HepG2 (cell line): ENCODE results near the gene SCYGR6. TPM values are rescaled to one million over a fixed set of nuclear protein-coding genes. Genes with fewer than 3 reads are reported as not detected.

Experiments used
- ATAC-seq: fragments of 200-7000 bp; cut with Tn5 transposase; 3 replicates; pipeline ENCODE4 v1.9.1; 2020; ENCODE audit warnings: mild to moderate bottlenecking, moderate library complexity
- BruUV-seq: library from RNA; stranded (reverse); fragments of 400-500 nt; replicated peaks from 2 replicates; lab custom pipeline; 2021; lab: Mats Ljungman, UMichigan
- CTCF ChIA-PET: fragments of 300-600 bp; formaldehyde crosslinking; extraction: SDS; loops from one replicate; lab custom pipeline; 2021; ENCODE audit warnings: low total read pairs, inconsistent platforms, low intra/inter-chr PET ratio; lab: Yijun Ruan, JAX
- POLR2A ChIA-PET: fragments of 350-600 bp; sonication (Branson Sonifier 250); formaldehyde crosslinking; loops from one replicate; lab custom pipeline; 2020; ENCODE audit warnings: antibody characterized with exemption, inconsistent platforms; lab: Yijun Ruan, JAX
- DNase-seq: peaks from one replicate; pipeline ENCODE4 v3.0.0-alpha.2; 2015; ENCODE audit warnings: low spot score
- FAIRE-seq: peaks from 3 replicates; lab custom pipeline; 2011; peaks lifted over from hg19 to GRCh38; lab: Jason Lieb, UNC
- H2AFZ ChIP-seq: one replicate; pipeline ENCODE4 v1.6.1; 2011; ENCODE audit warnings: low read length, inconsistent platforms
- H3K27ac ChIP-seq: fragments of 300-600 bp; 3 replicates; pipeline ENCODE4 v1.8.0; 2011; ENCODE audit warnings: mixed run types, mild to moderate bottlenecking, mixed read lengths, low read length, inconsistent platforms; ENCODE audit not compliant: insufficient read depth; ENCODE audit errors: extremely low read length
- H3K27me3 ChIP-seq, 2 experiments: fragments of 200-600 bp in 1 of 2; 2 replicates in 1 of 2; 3 replicates in 1 of 2; pipeline versions ENCODE4 v1.6.0 to v1.8.0; 2011; ENCODE audit warnings: low read length in 2 of 2, mild to moderate bottlenecking in 2 of 2, moderate library complexity in 2 of 2, inconsistent platforms in 1 of 2; ENCODE audit not compliant: insufficient read depth in 2 of 2, control insufficient read depth in 1 of 2
- H3K36me3 ChIP-seq, 2 experiments: fragments of 200-600 bp in 1 of 2; replicated peaks in 1 of 2; 2 replicates in 1 of 2; 3 replicates in 1 of 2; pipeline versions ENCODE4 v1.5.1 to v1.8.0; 2011; ENCODE audit warnings: low read length in 2 of 2, inconsistent platforms in 1 of 2; ENCODE audit not compliant: insufficient read depth in 2 of 2, control insufficient read depth in 1 of 2
- H3K4me1 ChIP-seq: 2 replicates; pipeline ENCODE4 v1.5.1; 2012; ENCODE audit warnings: low read length, inconsistent platforms; ENCODE audit not compliant: insufficient read depth
- H3K4me2 ChIP-seq: 2 replicates; pipeline ENCODE4 v1.6.0; 2011; ENCODE audit warnings: low read depth, low read length, inconsistent platforms
- H3K4me3 ChIP-seq, 3 experiments: fragments of 200-600 bp in 1 of 3; sonication (generic), shearing (Covaris generic) in 1 of 3; replicated peaks in 1 of 3; 2 replicates each; pipeline ENCODE4 v1.5.1; 2011 to 2016; ENCODE audit warnings: low read length in 3 of 3, inconsistent platforms in 2 of 3, low read depth in 2 of 3, mild to moderate bottlenecking in 2 of 3, control low read depth in 1 of 3, mixed read lengths in 1 of 3; ENCODE audit not compliant: insufficient read depth in 1 of 3
- H3K79me2 ChIP-seq: one replicate; pipeline ENCODE4 v1.6.1; 2011; ENCODE audit warnings: low read length, inconsistent platforms; ENCODE audit not compliant: insufficient read depth
- H3K9ac ChIP-seq: 2 replicates; pipeline ENCODE4 v1.6.0; 2011; ENCODE audit warnings: mild to moderate bottlenecking, low read depth, low read length, inconsistent platforms; ENCODE audit not compliant: insufficient read depth
- H3K9me3 ChIP-seq: 2 replicates; pipeline ENCODE4 v1.5.1; 2012; ENCODE audit warnings: mild to moderate bottlenecking, low read length
- H4K20me1 ChIP-seq: 2 replicates; pipeline ENCODE4 v1.6.0; 2011; ENCODE audit warnings: inconsistent platforms, mild to moderate bottlenecking, low read length, moderate library complexity; ENCODE audit not compliant: insufficient read depth
- ARNT ChIP-seq: fragments of 450-650 bp; IDR thresholded peaks from 2 replicates; pipeline ENCODE4 v1.6.1; 2017
- CEBPG ChIP-seq: IDR thresholded peaks from 2 replicates; pipeline ENCODE4 v1.6.1; 2016
- DR1 ChIP-seq: sonication (generic); formaldehyde crosslinking; IDR thresholded peaks from 2 replicates; pipeline ENCODE4 v1.8.0; 2021; ENCODE audit warnings: mild to moderate bottlenecking, missing genetic modification reagents, inconsistent platforms
- KAT8 ChIP-seq: IDR thresholded peaks from 2 replicates; pipeline ENCODE4 v1.6.1; 2016; ENCODE audit warnings: missing genetic modification reagents, missing compliant biosample characterization
- MAZ ChIP-seq, 2 experiments: sonication (generic) in 1 of 2; formaldehyde crosslinking in 1 of 2; IDR thresholded peaks; 2 replicates each; pipeline versions ENCODE4 v1.5.0 to v1.6.1; 2012 to 2020; ENCODE audit warnings: low read depth in 2 of 2, mild to moderate bottlenecking in 2 of 2, borderline replicate concordance in 1 of 2, improper control_type of control experiment in 1 of 2, low read length in 1 of 2, missing genetic modification reagents in 1 of 2, moderate library complexity in 1 of 2
- SRF ChIP-seq: IDR thresholded peaks from 2 replicates; pipeline ENCODE4 v1.6.1; 2011; ENCODE audit warnings: mild to moderate bottlenecking, low read depth, low read length, moderate library complexity
- SYNCRIP ChIP-seq: fragments of 200-400 bp; formaldehyde crosslinking; IDR thresholded peaks from 2 replicates; pipeline ENCODE4 v1.6.1; 2018; ENCODE audit warnings: mild to moderate bottlenecking, low read depth, low read length; ENCODE audit not compliant: insufficient read depth
- TEAD2 ChIP-seq: sonication (generic); formaldehyde crosslinking; IDR thresholded peaks from 2 replicates; pipeline ENCODE4 v1.9.0; 2021; ENCODE audit warnings: missing genetic modification reagents
- ZBTB38 ChIP-seq: sonication (generic); formaldehyde crosslinking; IDR thresholded peaks from 2 replicates; pipeline ENCODE4 v1.5.1; 2020; ENCODE audit warnings: mild to moderate bottlenecking, missing genetic modification reagents
- ZFX ChIP-seq: sonication (generic); formaldehyde crosslinking; IDR thresholded peaks from 2 replicates; pipeline ENCODE4 v1.4.0; 2020; ENCODE audit warnings: mild to moderate bottlenecking, low read depth, missing genetic modification reagents, moderate library complexity
- ZNF101 ChIP-seq: sonication (generic); formaldehyde crosslinking; IDR thresholded peaks from 2 replicates; pipeline ENCODE4 v1.4.0; 2020; ENCODE audit warnings: mild to moderate bottlenecking, low read depth, missing genetic modification reagents, borderline replicate concordance
- ZNF124 ChIP-seq: sonication (generic); formaldehyde crosslinking; IDR thresholded peaks from 2 replicates; pipeline ENCODE4 v1.4.0; 2020; ENCODE audit warnings: missing genetic modification reagents
- ZNF317 ChIP-seq: sonication (generic); formaldehyde crosslinking; IDR thresholded peaks from 2 replicates; pipeline ENCODE4 v1.5.0; 2020; ENCODE audit warnings: mild to moderate bottlenecking, missing genetic modification reagents
- WGBS: methylation state at CpG from one replicate; pipeline ENCODE4 v1.1.6; 2017; ENCODE audit warnings: low lambda C conversion rate; 5-methylcytosine and 5-hydroxymethylcytosine counted together
- in situ Hi-C: cut with HindIII; loops from 2 replicates; pipeline ENCODE4 v1.10.0; 2017; ENCODE audit warnings: low pct_unique_long_range_greater_than_20kb; ENCODE audit not compliant: extremely low pct_ligation_motif_present
- intact Hi-C: fragments of 100-400 bp; cut with micrococcal nuclease; formaldehyde crosslinking; loops from one replicate; pipeline ENCODE4 v1.10.0; 2022; ENCODE audit not compliant: unreplicated experiment
- polyA plus RNA-seq, 8 experiments: library from polyadenylated mRNA; depleted of rRNA in 3 of 8; stranded (reverse) in 7 of 8; unstranded in 1 of 8; fragments of >200 nt; fragmentation: Illumina TruSeq in 4 of 8; extraction: Trizol in 4 of 8; gene quantifications; 2 replicates each; pipeline versions ENCODE4 v1.2.1 to v1.2.3, GENCODE V29; 2011 to 2016; ENCODE audit warnings: low read depth in 4 of 8, missing spikeins in 1 of 8, mixed read lengths in 1 of 8; ENCODE audit not compliant: insufficient read depth in 1 of 8
- total RNA-seq, 5 experiments: library from RNA; depleted of rRNA; stranded (reverse); fragments of >200 nt; fragmentation: Illumina TruSeq; extraction: Trizol; gene quantifications; 2 replicates each; pipeline ENCODE4 v1.2.3, GENCODE V29; 2016; ENCODE audit warnings: low read depth in 1 of 5
- TF ChIP-seq, protein P1 (sequence below): sonication (generic); formaldehyde crosslinking; IDR thresholded peaks from 2 replicates; pipeline ENCODE4 v1.5.0; 2020; ENCODE audit warnings: mild to moderate bottlenecking, missing genetic modification reagents, moderate library complexity
- TF ChIP-seq, protein P2 (sequence below): sonication (generic); formaldehyde crosslinking; IDR thresholded peaks from 2 replicates; pipeline ENCODE4 v1.4.0; 2020; ENCODE audit warnings: mild to moderate bottlenecking, low read depth, missing genetic modification reagents
- TF ChIP-seq, protein P3 (sequence below): sonication (generic); formaldehyde crosslinking; IDR thresholded peaks from 2 replicates; pipeline ENCODE4 v1.4.0; 2020; ENCODE audit warnings: mild to moderate bottlenecking, missing genetic modification reagents
- TF ChIP-seq, protein P4 (sequence below): sonication (generic); formaldehyde crosslinking; IDR thresholded peaks from 2 replicates; pipeline ENCODE4 v1.4.0; 2020; ENCODE audit warnings: missing genetic modification reagents, borderline replicate concordance

SCYGR6 gene
- total and polyA plus RNA-seq, 2 of the 13 experiments (the other 11 are each of a cell fraction or from before 2014, with no cell fraction given) = not detected

DNA sequence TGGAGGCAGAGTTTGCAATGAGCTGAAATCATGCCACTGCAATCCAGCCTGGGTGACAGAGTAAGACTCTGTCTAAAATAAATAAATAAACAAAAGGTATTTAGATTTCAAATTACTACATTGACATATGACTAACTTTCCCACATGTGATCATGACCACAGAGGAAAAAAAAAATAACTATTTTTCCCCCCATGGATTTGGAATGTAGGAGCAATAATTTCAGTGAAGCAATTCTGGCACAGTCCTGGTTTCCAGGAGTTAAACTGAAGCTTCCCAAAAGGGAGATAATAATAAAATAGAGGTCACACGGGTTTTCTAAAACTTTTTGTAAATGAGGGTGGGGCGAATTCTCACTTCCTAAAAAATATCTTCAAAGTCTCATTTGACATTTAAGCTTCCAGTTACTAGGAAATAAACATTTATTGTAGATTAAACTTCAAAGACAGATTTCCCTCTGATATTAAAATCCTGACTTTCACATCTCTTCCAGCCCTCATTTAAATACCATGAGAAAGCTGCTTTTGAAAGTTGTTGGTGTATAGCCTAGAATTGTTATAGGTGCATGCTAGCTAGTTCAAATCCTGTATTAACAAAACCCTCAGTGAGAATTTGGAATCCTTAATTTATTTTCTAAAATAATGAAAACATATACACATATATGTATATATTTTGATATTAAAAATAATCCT is 27.4 kb downstream of the SCYGR6 start:
- in situ Hi-C loops (no loop called here), intact Hi-C loops (no loop called here)
- ChIA-PET POLR2A (no interaction called here), CTCF (no interaction called here)
- H3K4me1 ChIP-seq = no peaks in the 10 kb centered on the region
- no peaks in the 10 kb centered on the region for H4K20me1 ChIP-seq
- WGBS = 55% methylated on average over 2 of the region's 2 CpGs
- H3K9me3 ChIP-seq = no peaks in the 10 kb centered on the region
- H3K27ac ChIP-seq = no peak overlapping the region
- H2AFZ ChIP-seq = no peak overlapping the region
- H3K4me2 ChIP-seq = no peak overlapping the region
- H3K79me2 ChIP-seq = no peaks in the 10 kb centered on the region
- no peaks in the 10 kb centered on the region for H3K36me3 ChIP-seq
- no peak overlapping the region for H3K4me3 ChIP-seq
- H3K9ac ChIP-seq = no peak overlapping the region
- no peak for FAIRE-seq
- no peak for ATAC-seq
- DNase-seq = no peak
- H3K27me3 ChIP-seq = no peaks in the 10 kb centered on the region
- TF ChIP-seq ARNT (no peak), DR1 (CRISPR knock-in tag) (no peak), SRF (no peak), ZNF101 (CRISPR knock-in tag) (no peak), ZBTB38 (no peak), ZFX (CRISPR knock-in tag) (no peak), KAT8 (CRISPR knock-in tag) (no peak), CEBPG (no peak), TEAD2 (CRISPR knock-in tag) (no peak), MAZ (IDR thresholded peaks at IDR 0.05; ENCODE audit: borderline replicate concordance, low read depth, low read length) (no peak), MAZ (CRISPR knock-in tag; IDR thresholded peaks at IDR 0.05; ENCODE audit: low read depth) (no peak), ZNF124 (no peak), SYNCRIP (no peak), ZNF317 (CRISPR knock-in tag) (no peak)
- TF ChIP-seq, protein P1, sequence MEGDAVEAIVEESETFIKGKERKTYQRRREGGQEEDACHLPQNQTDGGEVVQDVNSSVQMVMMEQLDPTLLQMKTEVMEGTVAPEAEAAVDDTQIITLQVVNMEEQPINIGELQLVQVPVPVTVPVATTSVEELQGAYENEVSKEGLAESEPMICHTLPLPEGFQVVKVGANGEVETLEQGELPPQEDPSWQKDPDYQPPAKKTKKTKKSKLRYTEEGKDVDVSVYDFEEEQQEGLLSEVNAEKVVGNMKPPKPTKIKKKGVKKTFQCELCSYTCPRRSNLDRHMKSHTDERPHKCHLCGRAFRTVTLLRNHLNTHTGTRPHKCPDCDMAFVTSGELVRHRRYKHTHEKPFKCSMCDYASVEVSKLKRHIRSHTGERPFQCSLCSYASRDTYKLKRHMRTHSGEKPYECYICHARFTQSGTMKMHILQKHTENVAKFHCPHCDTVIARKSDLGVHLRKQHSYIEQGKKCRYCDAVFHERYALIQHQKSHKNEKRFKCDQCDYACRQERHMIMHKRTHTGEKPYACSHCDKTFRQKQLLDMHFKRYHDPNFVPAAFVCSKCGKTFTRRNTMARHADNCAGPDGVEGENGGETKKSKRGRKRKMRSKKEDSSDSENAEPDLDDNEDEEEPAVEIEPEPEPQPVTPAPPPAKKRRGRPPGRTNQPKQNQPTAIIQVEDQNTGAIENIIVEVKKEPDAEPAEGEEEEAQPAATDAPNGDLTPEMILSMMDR (CRISPR knock-in tag) = no peak
- TF ChIP-seq, protein P2, sequence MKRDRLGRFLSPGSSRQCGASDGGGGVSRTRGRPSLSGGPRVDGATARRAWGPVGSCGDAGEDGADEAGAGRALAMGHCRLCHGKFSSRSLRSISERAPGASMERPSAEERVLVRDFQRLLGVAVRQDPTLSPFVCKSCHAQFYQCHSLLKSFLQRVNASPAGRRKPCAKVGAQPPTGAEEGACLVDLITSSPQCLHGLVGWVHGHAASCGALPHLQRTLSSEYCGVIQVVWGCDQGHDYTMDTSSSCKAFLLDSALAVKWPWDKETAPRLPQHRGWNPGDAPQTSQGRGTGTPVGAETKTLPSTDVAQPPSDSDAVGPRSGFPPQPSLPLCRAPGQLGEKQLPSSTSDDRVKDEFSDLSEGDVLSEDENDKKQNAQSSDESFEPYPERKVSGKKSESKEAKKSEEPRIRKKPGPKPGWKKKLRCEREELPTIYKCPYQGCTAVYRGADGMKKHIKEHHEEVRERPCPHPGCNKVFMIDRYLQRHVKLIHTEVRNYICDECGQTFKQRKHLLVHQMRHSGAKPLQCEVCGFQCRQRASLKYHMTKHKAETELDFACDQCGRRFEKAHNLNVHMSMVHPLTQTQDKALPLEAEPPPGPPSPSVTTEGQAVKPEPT = no peak
- TF ChIP-seq, protein P3, sequence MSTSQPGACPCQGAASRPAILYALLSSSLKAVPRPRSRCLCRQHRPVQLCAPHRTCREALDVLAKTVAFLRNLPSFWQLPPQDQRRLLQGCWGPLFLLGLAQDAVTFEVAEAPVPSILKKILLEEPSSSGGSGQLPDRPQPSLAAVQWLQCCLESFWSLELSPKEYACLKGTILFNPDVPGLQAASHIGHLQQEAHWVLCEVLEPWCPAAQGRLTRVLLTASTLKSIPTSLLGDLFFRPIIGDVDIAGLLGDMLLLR = no peak
- TF ChIP-seq, protein P4, sequence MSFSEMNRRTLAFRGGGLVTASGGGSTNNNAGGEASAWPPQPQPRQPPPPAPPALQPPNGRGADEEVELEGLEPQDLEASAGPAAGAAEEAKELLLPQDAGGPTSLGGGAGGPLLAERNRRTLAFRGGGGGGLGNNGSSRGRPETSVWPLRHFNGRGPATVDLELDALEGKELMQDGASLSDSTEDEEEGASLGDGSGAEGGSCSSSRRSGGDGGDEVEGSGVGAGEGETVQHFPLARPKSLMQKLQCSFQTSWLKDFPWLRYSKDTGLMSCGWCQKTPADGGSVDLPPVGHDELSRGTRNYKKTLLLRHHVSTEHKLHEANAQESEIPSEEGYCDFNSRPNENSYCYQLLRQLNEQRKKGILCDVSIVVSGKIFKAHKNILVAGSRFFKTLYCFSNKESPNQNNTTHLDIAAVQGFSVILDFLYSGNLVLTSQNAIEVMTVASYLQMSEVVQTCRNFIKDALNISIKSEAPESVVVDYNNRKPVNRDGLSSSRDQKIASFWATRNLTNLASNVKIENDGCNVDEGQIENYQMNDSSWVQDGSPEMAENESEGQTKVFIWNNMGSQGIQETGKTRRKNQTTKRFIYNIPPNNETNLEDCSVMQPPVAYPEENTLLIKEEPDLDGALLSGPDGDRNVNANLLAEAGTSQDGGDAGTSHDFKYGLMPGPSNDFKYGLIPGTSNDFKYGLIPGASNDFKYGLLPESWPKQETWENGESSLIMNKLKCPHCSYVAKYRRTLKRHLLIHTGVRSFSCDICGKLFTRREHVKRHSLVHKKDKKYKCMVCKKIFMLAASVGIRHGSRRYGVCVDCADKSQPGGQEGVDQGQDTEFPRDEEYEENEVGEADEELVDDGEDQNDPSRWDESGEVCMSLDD = no peak
- BruUV-seq = no TSS peak
